Sciatic nerve (tissue), 2 donors: ENCODE results near the gene WBP2. TPM values are rescaled to one million over a fixed set of nuclear protein-coding genes. Genes with fewer than 3 reads are reported as not detected.

Experiments
- ATAC-seq: fragments of 200-7000 bp; cut with Tn5 transposase; one replicate; pipeline ENCODE4 v1.9.1; 2020; ENCODE audit warnings: mild to moderate bottlenecking, moderate library complexity
- DNase-seq: peaks from one replicate; pipeline ENCODE4 v3.0.0-alpha.2; 2020; ENCODE audit warnings: low spot score
- intact Hi-C: fragments of 100-400 bp; cut with DNase I; formaldehyde crosslinking; loops from one replicate; pipeline ENCODE4 v1.14.2; 2022
- total RNA-seq: library from RNA; stranded (reverse); fragmentation: NEBNext Ultra II Directional; extraction: Animal tissue kit (Norgen Biotek cat#: 25700); gene quantifications from one replicate; pipeline ENCODE4 v1.2.1, GENCODE V29; 2021
- donor health status: DM: no; HTN: no; CAD: no.
- donor health status: DM: no; HTN: no; CAD: no.

WBP2 gene
- 156 TPM for total RNA-seq

DNA sequence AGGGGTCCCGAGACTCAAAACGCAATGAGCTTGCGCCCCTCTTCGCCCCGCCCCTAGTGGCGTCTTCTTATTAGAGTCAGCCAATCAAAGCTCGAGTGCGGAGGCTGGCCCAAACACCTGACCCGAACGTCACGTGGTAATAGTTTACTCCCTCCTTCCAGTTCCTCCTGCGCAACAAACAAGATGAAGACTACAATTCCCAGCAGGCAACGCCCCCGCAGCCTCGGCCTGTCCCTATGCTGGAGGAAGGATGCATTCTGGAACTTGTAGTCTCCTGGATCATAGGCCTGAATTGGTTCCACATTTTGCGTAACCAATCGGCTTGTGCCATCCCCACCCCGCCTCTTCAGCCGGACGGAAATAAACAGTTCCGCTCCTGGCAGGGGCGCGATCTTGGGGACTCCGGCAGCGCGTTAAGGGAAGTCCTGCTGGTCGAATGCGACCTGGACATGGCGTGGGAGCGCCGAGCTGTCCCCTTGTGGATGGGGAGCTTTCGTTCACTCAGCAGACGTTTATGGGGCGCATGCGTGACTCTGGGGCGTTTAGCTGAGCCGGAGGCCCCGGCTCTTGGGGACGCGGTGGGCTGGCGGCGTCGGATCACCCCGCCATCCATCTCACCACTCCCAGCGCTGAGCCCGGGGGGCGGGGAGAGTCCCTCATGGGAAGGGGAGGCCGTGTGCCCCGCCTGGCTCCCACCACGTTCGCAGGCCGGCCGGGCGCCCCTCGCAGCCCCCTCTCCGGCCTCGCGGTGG, at the start of gene WBP2:
WBP2 (minus strand) TSS at position 26 of the 752 bp plus-strand sequence. CDS start 38 bp downstream, outside the sequence.
- ATAC-seq (peak; percentile 97), DNase-seq (peak; percentile 99)
- intact Hi-C loops: no loop called here

GRCh38 chr17:75902406-75902805, 47.3 kb upstream of the WBP2 start:
- DNase-seq (no peak), ATAC-seq (no peak)
- intact Hi-C loops: no loop called here

DNA sequence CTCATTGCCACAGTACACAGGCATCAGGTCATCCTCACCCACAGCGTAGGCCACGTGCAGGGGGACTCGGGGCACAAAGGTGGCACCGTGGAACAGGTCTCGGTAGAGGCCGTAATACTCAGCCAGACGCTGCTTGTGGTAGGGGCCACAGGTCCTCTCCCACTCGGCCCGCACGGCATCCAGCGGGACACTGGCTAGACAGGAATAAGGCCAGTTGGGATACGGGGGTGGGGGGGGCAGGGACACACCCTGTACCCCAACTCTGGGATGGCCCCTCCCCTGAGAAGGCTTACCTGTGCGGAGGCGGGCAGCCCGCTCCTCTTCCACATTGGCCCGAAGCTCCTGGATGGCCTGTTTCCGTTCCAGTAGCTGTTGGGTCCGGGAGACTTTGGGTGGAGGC, 46.6 kb upstream of the WBP2 start:
- no peak for DNase-seq
- ATAC-seq: no peak
- intact Hi-C loops: no loop called here

GRCh38 chr17:75900691-75901533, 45.8 kb upstream of the WBP2 start:
- intact Hi-C loops: no loop called here
- no peak for DNase-seq
- ATAC-seq: no peak

- DNase-seq: no peak
- intact Hi-C loops: no loop called here
- no peak for ATAC-seq
Observed at GRCh38 chr17:75899767-75900468, 44.8 kb upstream of the WBP2 start.

DNA sequence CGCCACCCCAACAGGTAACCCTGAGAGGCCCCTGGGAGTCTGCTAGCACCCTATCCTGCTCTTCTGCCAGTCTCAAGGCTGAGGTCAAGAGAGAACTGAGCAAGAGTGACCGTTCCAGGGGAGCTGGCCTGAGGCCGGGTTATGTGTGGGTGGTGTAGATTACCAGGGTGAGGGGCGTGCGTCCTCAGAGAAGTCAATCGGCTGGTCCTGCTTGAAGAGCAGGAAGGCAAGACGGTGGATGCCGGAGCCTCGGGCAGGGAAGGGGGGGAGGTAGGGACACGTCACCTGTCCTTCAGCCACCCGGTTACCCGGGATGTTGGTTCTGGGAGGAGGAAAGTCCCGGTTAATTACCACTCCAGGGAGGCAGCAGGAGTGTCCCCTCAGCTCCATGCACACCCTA, 44.2 kb upstream of the WBP2 start:
- ATAC-seq: no peak
- no peak for DNase-seq
- intact Hi-C loops: no loop called here

DNA sequence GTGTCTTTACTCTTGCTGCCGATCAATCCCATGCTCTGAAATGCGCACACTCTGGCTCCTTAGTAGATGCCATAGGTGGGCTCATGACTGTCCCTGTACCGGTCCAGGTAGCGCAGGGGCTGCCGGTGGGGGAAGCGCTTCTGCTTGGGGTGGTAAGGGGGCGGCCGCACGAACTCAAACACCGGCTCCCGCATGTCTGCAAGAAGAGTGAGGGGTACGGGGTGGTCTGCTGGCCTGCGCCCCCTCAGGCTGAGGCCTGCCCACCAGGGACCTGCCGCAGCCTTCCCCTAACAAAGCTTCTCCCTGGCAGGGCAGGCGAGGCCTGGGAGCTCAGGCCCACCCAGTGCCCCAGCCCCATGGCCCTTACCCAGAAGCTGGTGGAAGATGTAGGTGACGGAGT, 43.7 kb upstream of the WBP2 start:
- ATAC-seq: no peak
- intact Hi-C loops: no loop called here
- DNase-seq: no peak

GRCh38 chr17:75898065-75898464, 42.9 kb upstream of the WBP2 start:
- DNase-seq: no peak
- ATAC-seq: no peak
- intact Hi-C loops: no loop called here

DNA sequence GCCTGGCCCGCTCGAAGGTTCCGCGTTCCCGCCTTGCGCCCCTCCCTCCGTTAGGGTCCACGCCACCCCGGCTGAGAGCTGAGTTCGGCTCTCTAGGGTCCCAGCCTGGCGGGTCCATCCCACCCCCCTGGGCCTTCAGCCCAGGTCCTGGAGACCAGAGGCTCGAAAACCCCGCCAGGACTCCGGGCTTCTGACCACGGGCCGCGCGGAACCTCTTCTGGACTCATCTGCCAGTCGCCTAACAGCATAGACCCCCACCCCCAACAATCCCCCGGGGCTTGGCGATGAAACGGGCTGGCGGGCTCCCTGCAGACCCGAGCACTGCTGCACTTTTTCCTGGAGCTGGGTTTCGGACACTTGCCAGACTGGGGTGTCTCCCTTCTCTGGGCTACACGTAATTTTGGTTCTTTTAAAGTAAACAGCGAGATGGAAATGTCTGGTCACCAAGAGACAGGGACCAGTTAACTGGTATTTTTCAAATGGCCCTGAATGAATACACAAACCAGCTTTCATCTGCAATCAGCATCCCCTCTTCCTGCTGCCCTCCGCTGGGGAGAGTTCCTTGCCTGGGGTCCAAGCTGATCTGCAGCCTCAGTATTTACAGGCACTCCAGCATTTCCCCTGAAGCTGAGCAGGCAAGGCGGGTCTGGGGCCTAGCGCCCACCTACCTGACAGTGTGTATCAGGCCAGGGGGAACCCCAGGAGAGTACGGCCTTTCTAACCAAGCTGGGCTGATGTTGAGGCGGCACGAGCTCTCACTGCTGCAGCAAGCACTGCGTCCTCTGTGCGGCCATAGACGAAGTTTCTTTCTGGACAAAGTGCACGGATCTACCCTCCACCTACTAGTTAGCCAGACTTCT, 42.3 kb upstream of the WBP2 start:
- ATAC-seq: peak; percentile 3
- intact Hi-C loops: no loop called here
- no peak for DNase-seq

DNA sequence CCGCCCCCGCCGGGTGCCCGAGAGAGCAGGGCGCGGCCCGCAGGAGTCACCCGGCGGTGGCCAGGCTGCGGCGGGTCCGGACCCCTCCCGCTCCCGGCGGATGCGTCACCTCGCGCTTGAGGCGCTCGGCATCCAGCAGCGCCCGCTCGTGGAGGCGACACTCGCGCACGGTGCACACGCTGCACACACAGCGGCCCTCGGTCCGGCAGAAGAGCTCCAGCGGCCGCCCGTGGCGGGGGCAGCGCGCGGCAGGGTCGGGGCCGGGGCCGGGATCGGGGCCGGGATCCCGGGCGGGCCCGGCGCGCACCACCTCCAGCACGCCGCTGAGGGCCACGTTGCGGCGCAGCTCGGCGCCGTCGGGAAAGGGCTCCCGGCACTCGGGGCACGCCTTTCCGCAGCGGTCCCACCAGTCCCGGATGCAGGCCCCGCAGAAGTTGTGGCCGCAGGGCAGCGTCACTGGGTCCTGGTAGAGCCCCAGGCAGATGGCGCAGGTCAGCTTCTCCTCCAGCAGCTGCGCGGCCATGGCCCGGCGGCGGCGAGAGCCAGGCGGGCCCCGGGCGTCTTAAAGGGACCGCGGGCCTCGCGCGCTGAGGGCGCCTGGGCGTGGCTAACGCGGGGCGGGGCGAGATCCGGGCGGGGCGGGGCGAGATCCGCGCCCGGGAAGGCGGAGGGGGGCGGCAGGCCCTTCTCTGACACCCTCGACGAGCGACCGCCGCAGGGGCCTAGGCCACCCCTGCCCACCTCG, 41.5 kb upstream of the WBP2 start, which contains the start of gene TRIM65:
TRIM65 (minus strand) TSS at position 537 of the 745 bp plus-strand sequence; CDS start at position 523, 14 bp downstream.
- DNase-seq (peak; percentile 91), ATAC-seq (peak; percentile 78)
- intact Hi-C loops: no loop called here

GRCh38 chr17:75895370-75896155, 40.4 kb upstream of the WBP2 start:
- intact Hi-C loops: no loop called here
- peak; percentile 6 for ATAC-seq

DNA sequence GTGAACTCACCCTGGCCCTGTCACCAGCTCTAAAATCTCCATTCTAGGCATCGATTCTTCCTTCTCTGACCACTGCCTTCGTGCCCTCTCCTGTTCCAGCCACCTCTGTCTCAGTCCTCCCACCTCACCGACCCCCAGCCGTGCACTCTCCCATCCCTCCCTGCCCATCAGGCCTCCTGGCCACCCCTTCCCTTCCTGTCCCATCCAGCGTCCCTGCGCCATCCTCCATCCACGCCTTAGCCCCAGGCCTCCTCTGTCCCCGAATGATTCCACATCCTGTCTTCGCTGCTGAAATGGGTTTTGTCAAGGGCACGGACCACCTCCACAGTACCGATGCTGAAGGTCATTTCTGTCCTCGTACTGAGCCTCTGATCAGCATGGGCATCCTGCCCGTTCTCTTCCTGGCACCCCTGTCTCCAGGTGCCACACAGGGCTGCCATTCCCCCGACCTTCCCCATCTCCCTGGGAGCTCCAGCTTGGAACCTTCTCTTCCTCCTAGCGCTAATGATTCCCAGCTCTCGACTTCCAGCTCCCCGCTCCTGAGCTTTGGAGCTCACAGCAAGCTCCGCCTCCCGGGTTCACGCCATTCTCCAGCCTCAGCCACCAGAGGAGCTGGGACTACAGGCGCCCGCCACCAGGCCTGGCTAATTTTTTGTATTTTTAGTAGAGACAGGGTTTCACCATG, 39.1 kb upstream of the WBP2 start:
- DNase-seq (no peak), ATAC-seq (peak; percentile 10)
- intact Hi-C loops: no loop called here

More at GRCh38 chr17:75895370-75896155, 40.4 kb upstream of the WBP2 start:
- no peak for DNase-seq

- intact Hi-C loops: no loop called here
- no peak for ATAC-seq
- no peak for DNase-seq
Observed at GRCh38 chr17:75893305-75894048, 38.3 kb upstream of the WBP2 start.

- ATAC-seq (no peak), DNase-seq (no peak)
- intact Hi-C loops: no loop called here
Observed at GRCh38 chr17:75892556-75893224, 37.6 kb upstream of the WBP2 start.
